LHCN-M2 (cell line): ENCODE measurements around the gene OPA3. TPM values are rescaled to one million over a fixed set of nuclear protein-coding genes. Genes with fewer than 3 reads are reported as not detected.
A peak's percentile ranks its signal among the peaks of the same experiment; 100 is the strongest.

ENCODE experiments used
- DNase-seq: peaks from one replicate; pipeline ENCODE4 v3.0.0-alpha.2; 2012; ENCODE audit warnings: low read depth
- total RNA-seq: library from RNA; depleted of rRNA; stranded (reverse); fragments of >200 nt; gene quantifications from 2 replicates; pipeline ENCODE4 v1.2.3, GENCODE V29; 2014; rRNA removed

The OPA3 gene
- total RNA-seq, 1 experiment from 2014 or later = 13.7 TPM

- no peak for DNase-seq
Observed at GRCh38 chr19:45483033-45483432, 101.6 kb downstream of the OPA3 start.

DNA sequence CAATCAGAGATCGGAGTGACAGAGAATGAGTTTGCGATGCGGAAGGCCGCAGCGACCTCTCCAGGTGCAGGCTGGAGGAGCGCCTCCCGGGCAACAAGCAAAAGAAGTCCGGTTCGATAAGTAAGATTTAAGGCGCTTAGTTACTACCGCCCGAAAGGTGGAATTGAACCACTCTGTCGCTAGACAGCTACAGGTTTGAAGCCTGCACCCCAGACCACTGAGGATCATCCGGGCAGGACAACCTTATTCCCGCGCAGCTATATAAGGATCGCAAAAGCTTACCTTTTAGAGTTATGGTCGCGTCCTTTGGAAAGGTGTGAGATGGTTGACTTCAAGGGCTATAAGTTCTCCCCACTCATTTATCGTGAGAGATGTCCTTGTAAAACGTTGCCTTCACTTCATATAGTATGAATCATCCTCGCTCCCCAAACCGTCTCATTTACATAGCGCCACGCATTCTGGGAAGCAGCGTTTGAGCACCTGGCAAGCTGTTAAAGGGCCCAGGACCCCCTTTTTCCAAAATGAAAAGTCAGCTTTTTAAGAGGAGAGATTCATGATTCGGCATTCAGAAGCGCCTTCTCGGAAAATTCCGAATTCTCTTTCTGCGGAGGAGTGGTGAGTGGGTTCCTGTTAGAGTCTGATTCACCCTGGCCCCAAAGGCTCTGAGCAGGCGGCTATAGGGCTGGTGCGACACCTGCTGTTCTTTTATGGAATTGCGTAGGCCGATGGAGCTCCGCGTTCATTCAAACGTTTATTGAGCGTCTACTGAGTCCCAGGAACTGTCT is 106.0 kb downstream of the OPA3 start:
- peak; percentile 93 for DNase-seq

- DNase-seq = no peak
Observed at GRCh38 chr19:45477713-45478453, 106.7 kb downstream of the OPA3 start.

Other genes with a start within 250 kb of the OPA3 start
- gene KLC3, start 244.1 kb downstream of the OPA3 start, total RNA-seq = not detected in 2 replicates
- gene ERCC2, start 214.2 kb downstream of the OPA3 start, total RNA-seq = 29.2 and 30.6 TPM in 2 replicates
- gene PPP1R13L, start 179.7 kb downstream of the OPA3 start, total RNA-seq = 0.64 and 0.92 TPM in 2 replicates
- gene POLR1G, start 178.2 kb downstream of the OPA3 start, total RNA-seq = 21.4 and 24.6 TPM in 2 replicates
- 132 and 148 TPM in 2 replicates for gene ERCC1, start 160.9 kb downstream of the OPA3 start, total RNA-seq
- gene FOSB, start 116.8 kb downstream of the OPA3 start, total RNA-seq = 0.32 and 0.34 TPM in 2 replicates
- 22.9 and 39.7 TPM in 2 replicates for gene RTN2, start 87.8 kb downstream of the OPA3 start, total RNA-seq
- gene PPM1N, start 86.4 kb downstream of the OPA3 start, total RNA-seq = 1.7 and 2.4 TPM in 2 replicates
- 102 and 127 TPM in 2 replicates for gene VASP, start 77.3 kb downstream of the OPA3 start, total RNA-seq
- not detected in 2 replicates for gene GPR4, start 17.4 kb upstream of the OPA3 start, total RNA-seq
- 17.8 and 20.1 TPM in 2 replicates for gene EML2, start 54.6 kb upstream of the OPA3 start, total RNA-seq
- not detected in 2 replicates for gene GIPR, start 83.4 kb upstream of the OPA3 start, total RNA-seq
- 208 and 273 TPM in 2 replicates for gene SNRPD2, start 107.2 kb upstream of the OPA3 start, total RNA-seq
- gene QPCTL, start 107.9 kb upstream of the OPA3 start, total RNA-seq = 12.8 and 16.6 TPM in 2 replicates
- 8.4 and 11.5 TPM in 2 replicates for gene FBXO46, start 146.1 kb upstream of the OPA3 start, total RNA-seq
- gene MEIOSIN, start 148.6 kb upstream of the OPA3 start, total RNA-seq = not detected in 2 replicates
- gene SIX5, start 184.4 kb upstream of the OPA3 start, total RNA-seq = 7.9 and 8.7 TPM in 2 replicates
- 90.8 and 121 TPM in 2 replicates for gene DMPK, start 197.7 kb upstream of the OPA3 start, total RNA-seq
- 34.0 and 36.4 TPM in 2 replicates for gene DMWD, start 208.0 kb upstream of the OPA3 start, total RNA-seq
- gene RSPH6A, start 230.5 kb upstream of the OPA3 start, total RNA-seq = 0.11 TPM in 1 of 2 replicates, not detected in the other